ENCODE data around the gene ABI1.
"Not testable (repeated sequence)": the region's sequence is repeated elsewhere in the genome, so short reads cannot be mapped to it uniquely, and the experiment has no call there.

Gene ABI1

GRCh38 chr10:26802527-26802926 lies 58.2 kb downstream of the ABI1 start:
- no peak for DNase-seq

GRCh38 chr10:26801831-26802230 lies 58.9 kb downstream of the ABI1 start:
- DNase-seq: no peak

GRCh38 chr10:26801274-26801673 lies 59.5 kb downstream of the ABI1 start:
- DNase-seq: no peak

GRCh38 chr10:26800468-26800867 lies 60.3 kb downstream of the ABI1 start:
- no peak for DNase-seq

GRCh38 chr10:26799342-26799741 lies 61.4 kb downstream of the ABI1 start:
- no peak for DNase-seq

GRCh38 chr10:26798298-26798697 lies 62.5 kb downstream of the ABI1 start:
- DNase-seq: no peak

- no peak for DNase-seq
Measured at GRCh38 chr10:26797340-26797739, 63.4 kb downstream of the ABI1 start.

- no peak for DNase-seq
Measured at GRCh38 chr10:26792758-26793495, 67.8 kb downstream of the ABI1 start.

- no peak for DNase-seq
Measured at GRCh38 chr10:26790221-26790995, 70.3 kb downstream of the ABI1 start.

GRCh38 chr10:26789779-26790178 lies 71.0 kb downstream of the ABI1 start:
- DNase-seq: not testable (repeated sequence)

GRCh38 chr10:26787362-26787761 lies 73.4 kb downstream of the ABI1 start:
- no peak for DNase-seq

- no peak for DNase-seq
Measured at GRCh38 chr10:26781797-26782196, 79.0 kb downstream of the ABI1 start.

- no peak for DNase-seq
Measured at GRCh38 chr10:26780793-26781601, 79.8 kb downstream of the ABI1 start.

GRCh38 chr10:26780106-26780792 lies 80.5 kb downstream of the ABI1 start:
- DNase-seq: no peak

- DNase-seq: no peak
Measured at GRCh38 chr10:26779176-26779860, 81.4 kb downstream of the ABI1 start.

- DNase-seq: no peak
Measured at GRCh38 chr10:26777686-26778085, 83.1 kb downstream of the ABI1 start.

GRCh38 chr10:26776258-26776657 lies 84.5 kb downstream of the ABI1 start:
- no peak for DNase-seq

GRCh38 chr10:26773633-26774032 lies 87.1 kb downstream of the ABI1 start:
- DNase-seq: no peak

- DNase-seq: no peak
Measured at GRCh38 chr10:26770069-26770468, 90.7 kb downstream of the ABI1 start.

- DNase-seq: no peak
Measured at GRCh38 chr10:26765549-26765948, 95.2 kb downstream of the ABI1 start.

- no peak for DNase-seq
Measured at GRCh38 chr10:26759008-26759407, 101.8 kb downstream of the ABI1 start.

- DNase-seq: no peak
Measured at GRCh38 chr10:26755443-26755903, 105.3 kb downstream of the ABI1 start.
